GM12891 (cell line): ENCODE measurements around the gene CDCA4.
"Not testable (repeated sequence)": the region's sequence is repeated elsewhere in the genome, so short reads cannot be mapped to it uniquely, and the experiment has no call there.

Experiments
- DNase-seq: peaks from one replicate; pipeline ENCODE4 v3.0.0; 2011; ENCODE audit warnings: low spot score; ENCODE audit not compliant: insufficient read length
- FAIRE-seq: peaks from 2 replicates; lab custom pipeline; 2011; peaks lifted over from hg19 to GRCh38; lab: Jason Lieb, UNC
- PAX5 ChIP-seq: IDR thresholded peaks from 2 replicates; pipeline ENCODE4 v1.6.1; 2011; ENCODE audit warnings: low read length, moderate library complexity, mild to moderate bottlenecking; ENCODE audit not compliant: insufficient read depth, severe bottlenecking
- POLR2A ChIP-seq: IDR thresholded peaks from 2 replicates; pipeline ENCODE4 v1.6.1; 2011; ENCODE audit warnings: low read depth, low read length, control low read depth
- POLR2AphosphoS5 ChIP-seq: IDR thresholded peaks from 2 replicates; pipeline ENCODE4 v1.6.1; 2011; ENCODE audit warnings: low read depth, low read length, control low read depth
- POU2F2 ChIP-seq: IDR thresholded peaks from 2 replicates; pipeline ENCODE4 v1.6.1; 2011; ENCODE audit warnings: low read depth, mild to moderate bottlenecking, control low read depth, low read length, moderate library complexity
- SPI1 ChIP-seq: IDR thresholded peaks from 2 replicates; pipeline ENCODE4 v1.6.1; 2011; ENCODE audit warnings: low read depth, low read length, control low read depth
- TAF1 ChIP-seq: IDR thresholded peaks from 2 replicates; pipeline ENCODE4 v1.6.1; 2011; ENCODE audit warnings: low read depth, low read length, control low read depth

Gene CDCA4

DNA sequence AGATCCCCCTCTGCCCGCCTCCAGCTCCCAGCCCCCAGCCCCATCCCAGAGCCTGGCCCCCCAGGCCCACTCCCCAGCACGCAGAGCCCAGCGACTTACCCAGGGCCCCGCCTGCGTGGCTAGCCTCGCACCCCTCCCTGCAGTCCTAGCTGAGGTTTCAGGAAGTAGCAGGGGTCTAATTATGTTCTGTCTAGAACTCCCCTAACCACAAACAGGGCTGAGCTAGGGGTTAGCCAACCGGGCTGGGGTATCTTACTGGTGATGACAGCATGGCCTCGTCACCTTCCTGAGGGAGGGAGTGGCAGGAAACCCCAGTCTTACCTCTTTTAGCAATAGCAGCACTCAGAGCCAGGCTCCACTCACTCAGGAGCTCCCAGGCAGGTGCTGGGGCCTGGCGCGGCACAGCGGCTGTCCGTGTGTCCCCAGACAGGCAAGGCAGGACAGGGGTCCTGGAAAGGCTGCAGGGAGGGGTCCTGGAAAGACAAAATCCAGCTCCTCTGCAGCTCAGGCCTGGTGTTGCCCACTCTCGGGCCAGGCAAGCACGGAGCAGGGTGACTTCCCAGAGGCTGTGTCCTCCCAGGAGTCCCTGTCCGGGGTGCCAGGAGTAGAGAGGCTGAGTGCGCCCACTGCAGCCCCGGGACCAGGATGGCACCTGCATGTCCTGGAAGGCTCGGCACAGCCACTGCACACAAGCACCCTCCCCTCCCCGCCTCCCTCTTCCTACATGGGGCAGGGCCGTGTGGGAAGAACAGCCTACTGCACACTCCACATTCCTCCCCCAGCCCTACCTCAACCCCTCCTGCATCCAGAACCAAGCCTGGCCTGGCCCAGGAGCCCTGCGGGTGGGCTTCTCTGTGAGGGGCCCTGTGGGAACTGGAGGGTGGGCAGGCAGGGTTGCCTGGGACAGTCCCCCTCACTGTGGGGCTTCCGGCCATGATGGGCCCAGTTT, 44.7 kb upstream of the CDCA4 start, which contains the start of gene GPR132:
TSS of gene GPR132 (minus strand) at position 151 of the 949 bp plus-strand sequence. CDS start 10,010 bp downstream, outside the sequence.
- TF ChIP-seq POU2F2 (peak; percentile 79), PAX5 (no peak), POLR2A (peak; percentile 97), SPI1 (0 out of 2 replicates have a peak, but pooled peaks have one; percentile 47), POLR2AphosphoS5 (peak; percentile 87; the same call in 1 of the 2 replicates), TAF1 (peak; percentile 85; the same call in 1 of the 2 replicates)
- DNase-seq (peak; percentile 86), FAIRE-seq (peak; percentile 100)

GRCh38 chr14:105064721-105065143, 43.8 kb upstream of the CDCA4 start:
- TF ChIP-seq POLR2A (no peak), SPI1 (no peak), POLR2AphosphoS5 (peak; percentile 7; the same call in 1 of the 2 replicates), PAX5 (no peak), POU2F2 (no peak), TAF1 (no peak)
- DNase-seq (no peak), FAIRE-seq (peak; percentile 86)

GRCh38 chr14:105064001-105064400, 43.1 kb upstream of the CDCA4 start:
- no peak for FAIRE-seq
- no peak for TF ChIP-seq TAF1
- TF ChIP-seq SPI1, result no peak
- 0 out of 2 replicates have a peak, but pooled peaks have one; percentile 14 for TF ChIP-seq POLR2A
- DNase-seq, result no peak

GRCh38 chr14:105063506-105063905, 42.6 kb upstream of the CDCA4 start:
- peak; percentile 91 for TF ChIP-seq SPI1
- FAIRE-seq, DNase-seq: not testable (repeated sequence)

DNA sequence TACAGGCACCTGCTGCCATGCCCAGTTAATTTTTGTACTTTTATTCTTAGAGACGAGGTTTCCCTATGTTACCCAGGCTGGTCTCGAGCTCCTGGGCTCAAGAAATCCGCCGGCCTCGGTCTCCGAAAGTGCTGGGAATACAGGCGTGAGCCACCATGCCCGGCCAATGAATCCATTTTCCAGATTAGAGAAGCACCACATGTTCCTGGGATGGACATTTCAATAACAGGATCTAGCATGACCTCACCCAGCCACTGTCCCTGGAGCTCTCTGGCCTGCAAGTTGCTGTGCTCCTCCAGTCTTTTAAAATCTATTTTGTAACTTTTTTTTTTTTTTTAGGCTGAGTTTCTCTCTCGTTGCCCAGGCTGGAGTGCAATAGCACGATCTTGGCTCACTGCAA, 42.2 kb upstream of the CDCA4 start:
- DNase-seq (no peak), FAIRE-seq (peak; percentile 23)
- TF ChIP-seq POU2F2 (no peak), POLR2A (no peak), POLR2AphosphoS5 (no peak), PAX5 (no peak), TAF1 (no peak), SPI1 (no peak)

DNA sequence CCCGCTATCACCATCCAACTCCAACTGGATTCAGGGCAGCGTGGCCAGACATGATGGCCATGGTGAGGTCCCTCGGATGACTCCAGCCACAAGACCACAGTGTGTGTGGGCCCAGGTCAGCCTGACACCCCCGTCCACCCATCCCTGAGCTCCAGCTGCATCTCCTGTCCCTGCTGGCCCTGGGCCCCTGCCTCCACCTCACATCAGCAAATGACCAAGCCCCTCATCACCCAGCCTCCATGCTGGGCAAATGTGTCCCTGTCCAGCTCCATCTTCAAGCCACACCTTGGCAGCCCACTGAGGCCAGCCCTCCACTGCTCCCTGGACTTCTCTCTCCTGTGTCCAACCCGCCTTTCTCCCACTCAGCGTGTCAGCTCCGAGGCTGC, 41.2 kb upstream of the CDCA4 start:
- peak; percentile 65 for TF ChIP-seq POLR2AphosphoS5
- peak; percentile 60 for TF ChIP-seq POLR2A
- TF ChIP-seq TAF1, result no peak
- no peak for DNase-seq
- peak; percentile 23 for FAIRE-seq

DNA sequence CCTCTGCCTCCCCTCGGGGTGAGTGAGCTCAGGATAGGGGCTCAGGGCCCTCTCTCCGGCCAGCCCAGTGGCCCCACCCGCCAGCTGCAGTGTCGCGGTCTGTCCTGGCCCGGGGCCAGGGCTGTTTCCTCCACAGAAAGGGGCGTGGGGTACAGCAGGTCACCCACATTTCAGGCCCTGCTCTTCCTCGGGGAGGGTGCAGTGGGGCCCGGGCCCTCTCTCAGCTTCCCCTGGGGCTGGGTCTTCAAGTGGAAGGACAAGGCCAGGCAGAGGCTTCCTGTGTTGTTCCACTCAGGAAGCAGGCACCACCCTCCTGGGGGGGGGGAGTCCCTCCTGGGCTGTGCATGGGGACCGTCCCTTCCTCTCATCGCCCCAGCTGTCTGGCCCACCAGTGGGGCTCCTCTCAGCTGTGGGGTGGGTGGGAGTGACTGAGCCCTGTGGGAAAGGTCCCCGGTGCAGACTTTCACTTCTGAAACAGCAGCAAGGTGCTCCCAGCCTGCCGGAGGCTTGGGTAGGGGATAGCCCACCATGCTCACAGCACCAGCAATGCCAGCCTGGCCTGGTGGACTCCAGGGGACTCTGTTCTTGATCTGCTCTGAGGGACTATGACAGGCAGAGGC, 40.7 kb upstream of the CDCA4 start:
- DNase-seq (peak; percentile 56), FAIRE-seq (peak; percentile 76)
- TF ChIP-seq POLR2A (no peak; the same call in 1 of the 2 replicates), TAF1 (no peak), PAX5 (no peak), POU2F2 (no peak; the same call in 1 of the 2 replicates), POLR2AphosphoS5 (no peak; the same call in 1 of the 2 replicates), SPI1 (no peak)

- TF ChIP-seq POLR2AphosphoS5 (peak; percentile 49; the same call in 1 of the 2 replicates), POU2F2 (0 out of 2 replicates have a peak, but pooled peaks have one; percentile 47), SPI1 (peak; percentile 68), TAF1 (no peak)
- DNase-seq (peak; percentile 52), FAIRE-seq (peak; percentile 58)
Measured at GRCh38 chr14:105060751-105061427, 40.0 kb upstream of the CDCA4 start.

GRCh38 chr14:105059925-105060565, 39.2 kb upstream of the CDCA4 start:
- peak; percentile 27; the same call in 1 of the 2 replicates for TF ChIP-seq POLR2A
- no peak for TF ChIP-seq TAF1
- peak; percentile 23 for DNase-seq
- peak; percentile 41 for FAIRE-seq
